C4-2B (cell line): ENCODE measurements around the gene TTLL8.

Experiments used
- H3K27ac ChIP-seq: fragments of 450-650 bp; 2 replicates; pipeline ENCODE4 v1.5.1; 2017
- ZFX ChIP-seq: fragments of 450-650 bp; IDR thresholded peaks from 2 replicates; pipeline ENCODE4 v1.6.1; 2017
- TF ChIP-seq, protein P1 (sequence below): fragments of 450-650 bp; conservative IDR thresholded peaks from 2 replicates; pipeline ENCODE4 v1.5.1; 2017; ENCODE audit warnings: mild to moderate bottlenecking

Gene TTLL8

DNA sequence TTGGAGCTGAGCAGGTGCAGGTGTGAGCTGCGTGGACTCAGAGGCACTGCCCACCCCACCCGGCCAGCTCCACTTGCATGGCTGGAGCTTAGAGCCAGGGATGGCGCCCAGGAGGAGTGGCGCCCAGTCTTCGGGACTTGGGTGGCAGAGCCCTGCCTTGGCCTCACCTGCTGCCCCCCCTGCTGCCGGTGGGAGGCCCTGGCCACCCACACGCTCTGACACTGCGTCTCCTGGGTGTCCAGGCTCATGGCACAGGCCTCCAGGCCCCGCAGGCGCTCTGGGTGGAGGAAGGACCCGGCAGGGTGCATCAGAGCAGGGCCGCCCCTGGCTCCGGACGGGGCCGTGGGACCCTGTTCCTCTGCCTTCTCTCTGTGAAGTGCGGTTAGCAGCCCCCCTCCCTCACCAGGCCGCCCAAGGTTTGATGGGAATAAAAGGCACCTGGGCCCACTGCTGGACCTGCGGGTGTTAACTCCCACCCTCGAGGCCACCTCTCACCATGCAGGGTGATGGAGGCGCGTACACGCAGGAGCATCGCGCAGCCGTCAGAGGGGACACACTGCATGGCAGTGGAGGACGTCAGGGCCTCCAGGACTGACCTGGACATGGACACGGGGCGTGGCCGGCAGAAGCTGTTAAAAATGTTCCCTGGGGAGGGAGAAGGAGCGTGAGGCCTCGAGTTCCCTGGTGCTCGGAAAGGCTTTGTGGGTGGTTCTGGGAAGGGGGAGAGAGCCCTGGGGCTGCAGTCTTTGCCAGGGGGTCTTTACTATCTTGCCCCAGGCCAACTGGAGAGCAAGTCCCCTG, 57.3 kb downstream of the TTLL8 start:
- no peak overlapping the region for H3K27ac ChIP-seq
- no peak for TF ChIP-seq ZFX
- TF ChIP-seq, protein P1, sequence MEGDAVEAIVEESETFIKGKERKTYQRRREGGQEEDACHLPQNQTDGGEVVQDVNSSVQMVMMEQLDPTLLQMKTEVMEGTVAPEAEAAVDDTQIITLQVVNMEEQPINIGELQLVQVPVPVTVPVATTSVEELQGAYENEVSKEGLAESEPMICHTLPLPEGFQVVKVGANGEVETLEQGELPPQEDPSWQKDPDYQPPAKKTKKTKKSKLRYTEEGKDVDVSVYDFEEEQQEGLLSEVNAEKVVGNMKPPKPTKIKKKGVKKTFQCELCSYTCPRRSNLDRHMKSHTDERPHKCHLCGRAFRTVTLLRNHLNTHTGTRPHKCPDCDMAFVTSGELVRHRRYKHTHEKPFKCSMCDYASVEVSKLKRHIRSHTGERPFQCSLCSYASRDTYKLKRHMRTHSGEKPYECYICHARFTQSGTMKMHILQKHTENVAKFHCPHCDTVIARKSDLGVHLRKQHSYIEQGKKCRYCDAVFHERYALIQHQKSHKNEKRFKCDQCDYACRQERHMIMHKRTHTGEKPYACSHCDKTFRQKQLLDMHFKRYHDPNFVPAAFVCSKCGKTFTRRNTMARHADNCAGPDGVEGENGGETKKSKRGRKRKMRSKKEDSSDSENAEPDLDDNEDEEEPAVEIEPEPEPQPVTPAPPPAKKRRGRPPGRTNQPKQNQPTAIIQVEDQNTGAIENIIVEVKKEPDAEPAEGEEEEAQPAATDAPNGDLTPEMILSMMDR = no peak

DNA sequence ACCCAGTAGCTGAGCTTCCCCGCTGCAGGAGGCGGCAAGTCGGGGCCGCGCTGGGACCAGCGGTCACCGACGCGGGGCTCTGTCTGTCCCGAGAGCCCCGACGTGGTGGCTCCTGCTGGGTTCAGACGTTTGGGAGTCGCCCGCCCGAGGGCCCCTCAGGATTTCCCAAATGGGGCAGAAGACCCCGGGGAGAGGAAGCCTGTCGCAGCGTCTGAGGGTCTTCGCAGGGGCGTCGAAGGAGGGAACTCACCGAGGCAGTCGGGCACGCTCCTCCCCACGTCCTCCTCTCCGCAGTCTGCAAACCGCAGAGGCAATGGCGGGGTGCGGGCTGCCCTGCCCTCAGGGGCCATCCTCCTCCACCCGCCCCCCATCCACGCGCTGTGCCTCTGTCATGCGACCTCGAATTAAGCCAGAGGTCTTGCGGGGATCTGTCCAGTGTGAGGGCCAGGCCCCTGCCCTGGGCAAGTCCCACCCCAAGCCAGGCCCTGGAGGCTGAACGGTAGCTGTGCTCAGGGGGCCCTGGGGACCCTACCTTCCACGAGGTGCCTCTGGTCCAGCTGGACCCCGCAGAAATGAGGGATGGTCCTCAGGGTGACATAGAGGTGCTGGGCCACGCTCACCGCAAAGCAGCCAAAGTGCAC, 58.0 kb downstream of the TTLL8 start:
- TF ChIP-seq, protein P1 = no peak
- TF ChIP-seq ZFX = no peak
- H3K27ac ChIP-seq = no peak overlapping the region

DNA sequence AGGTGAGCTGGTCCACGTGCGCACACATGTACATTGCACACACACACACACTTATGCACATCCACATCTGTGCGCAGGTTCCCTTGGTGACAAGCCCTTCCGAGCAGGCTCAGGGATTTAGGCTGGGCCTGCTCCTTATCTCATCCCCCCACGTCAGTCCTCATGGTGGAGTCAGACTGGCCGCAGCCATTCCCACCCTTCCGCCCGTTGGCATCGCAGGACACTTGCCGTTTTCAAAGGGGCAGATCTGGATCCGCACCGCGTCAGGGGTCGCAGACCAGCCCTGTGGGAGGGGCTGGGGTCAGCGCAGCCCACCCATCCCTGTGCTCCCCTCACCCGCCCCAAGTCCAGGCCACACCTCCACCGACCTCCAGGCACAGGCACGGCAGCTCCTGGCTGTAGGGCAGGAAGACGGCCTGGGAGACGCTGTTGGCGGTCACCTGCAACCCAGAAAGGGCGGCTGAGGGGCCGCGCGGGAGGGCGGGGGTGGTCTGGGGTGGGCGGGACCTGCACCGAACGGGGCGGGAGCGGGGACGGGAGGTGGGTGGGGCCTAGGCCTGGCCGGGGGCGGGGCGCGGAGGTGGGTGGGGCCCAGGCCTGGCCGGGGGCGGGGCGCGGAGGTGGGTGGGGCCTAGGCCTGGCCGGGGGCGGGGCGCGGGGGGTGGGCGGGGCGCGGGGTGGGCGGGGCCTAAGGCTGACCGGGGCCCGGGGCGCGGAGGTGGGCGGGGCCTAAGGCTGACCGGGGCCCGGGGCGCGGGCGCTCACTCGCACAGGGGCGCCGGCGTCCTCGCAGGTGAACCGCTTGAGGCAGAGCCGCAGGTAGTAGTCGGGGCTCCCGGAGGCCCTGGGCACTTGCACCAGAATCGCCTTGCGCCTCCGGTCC, 58.8 kb downstream of the TTLL8 start:
- no peak for TF ChIP-seq ZFX
- TF ChIP-seq, protein P1 = no peak
- no peak overlapping the region for H3K27ac ChIP-seq

DNA sequence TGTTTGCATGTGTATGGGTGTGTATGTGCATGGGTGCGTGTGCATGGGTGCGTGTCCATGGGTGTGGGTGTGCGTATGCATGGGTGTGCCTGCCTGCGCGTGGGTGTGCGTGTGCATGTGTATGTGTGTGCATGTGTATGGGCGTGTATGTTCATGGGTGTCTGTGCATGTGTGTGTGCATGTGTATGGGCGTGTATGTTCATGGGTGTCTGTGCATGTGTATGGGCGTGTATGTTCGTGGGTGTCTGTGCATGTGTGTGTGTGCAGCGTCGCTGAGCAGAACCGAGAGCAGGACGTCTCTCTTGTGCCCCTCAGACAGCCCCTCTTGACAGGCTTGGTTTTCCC, 59.4 kb downstream of the TTLL8 start:
- H3K27ac ChIP-seq = no peak overlapping the region
- TF ChIP-seq, protein P1 = no peak
- no peak for TF ChIP-seq ZFX

DNA sequence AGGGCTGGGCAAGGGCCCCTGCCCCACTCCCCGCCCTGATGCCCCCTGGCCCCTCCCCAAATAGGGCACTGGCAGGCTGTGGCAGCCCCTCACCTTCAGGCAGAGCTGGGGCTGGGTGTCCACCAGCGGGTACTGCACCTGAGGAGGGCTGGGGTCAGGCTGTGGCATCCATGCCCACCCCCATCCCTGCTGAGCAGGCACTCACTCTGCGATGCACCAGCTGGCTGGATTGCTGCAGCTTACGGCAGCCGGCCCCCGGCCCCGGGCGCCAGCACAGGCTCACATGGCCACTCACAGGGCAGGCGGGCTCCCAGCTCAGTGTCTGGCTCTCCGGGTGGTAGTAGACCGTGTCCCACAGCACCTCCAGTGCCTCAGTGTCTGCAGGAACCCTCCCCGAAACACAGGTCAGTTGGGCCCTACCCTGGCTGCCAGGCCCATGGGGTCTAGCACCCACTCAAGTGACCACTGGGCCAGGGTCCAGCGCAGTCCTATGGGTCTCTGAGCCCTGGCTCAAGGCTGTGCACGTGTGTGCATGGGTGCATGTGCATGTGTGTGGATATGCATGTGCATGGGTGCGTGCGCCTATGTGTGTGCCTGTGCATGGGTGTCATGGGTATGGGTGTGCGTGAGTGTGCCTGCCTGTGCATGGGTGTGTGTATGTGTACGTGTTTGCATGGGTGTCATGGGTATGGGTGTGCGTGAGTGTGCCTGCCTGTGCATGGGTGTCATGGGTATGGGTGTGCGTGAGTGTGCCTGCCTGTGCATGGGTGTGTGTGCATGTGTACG, 60.0 kb downstream of the TTLL8 start:
- peak overlapping the region; percentile 43 for H3K27ac ChIP-seq
- TF ChIP-seq ZFX = no peak
- TF ChIP-seq, protein P1 = no peak

DNA sequence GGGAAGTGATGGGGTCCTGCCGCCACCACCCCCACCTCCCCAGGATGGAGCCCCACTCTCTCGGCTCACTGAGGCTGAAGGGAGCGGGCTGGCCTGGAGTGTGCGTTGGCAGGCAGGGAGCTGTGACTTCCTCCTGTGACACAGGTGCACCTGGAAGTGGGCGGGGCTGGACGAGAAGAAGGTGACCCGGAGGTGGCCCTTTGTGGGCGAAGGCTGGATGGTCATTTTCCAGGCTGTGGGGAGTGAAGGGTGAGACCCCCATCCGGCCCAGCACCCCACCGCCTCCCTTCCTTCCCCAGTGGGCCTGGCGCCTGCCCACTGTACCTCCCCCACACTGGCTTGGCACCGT, 60.9 kb downstream of the TTLL8 start:
- TF ChIP-seq, protein P1 = no peak
- no peak for TF ChIP-seq ZFX
- H3K27ac ChIP-seq = peak overlapping the region; percentile 43
